Endothelial cell (in vitro differentiated cells): ENCODE results near the gene GALNT3. TPM values are rescaled to one million over a fixed set of nuclear protein-coding genes. Genes with fewer than 3 reads are reported as not detected.

Source experiments
- DNase-seq: peaks from one replicate; pipeline ENCODE4 v3.0.0; 2021; ENCODE audit warnings: low spot score
- H3K27ac Mint-ChIP-seq: one replicate; pipeline ENCODE4 v1.8.0; 2021; ENCODE audit warnings: mixed read lengths, inconsistent platforms; ENCODE audit not compliant: unreplicated experiment
- H3K27me3 Mint-ChIP-seq: one replicate; pipeline ENCODE4 v1.8.0; 2021; ENCODE audit warnings: mild to moderate bottlenecking, moderate library complexity, mixed read lengths, inconsistent platforms; ENCODE audit not compliant: unreplicated experiment
- H3K36me3 Mint-ChIP-seq: one replicate; pipeline ENCODE4 v1.8.0; 2021; ENCODE audit warnings: mild to moderate bottlenecking, low read depth, mixed read lengths, inconsistent platforms; ENCODE audit not compliant: unreplicated experiment
- H3K4me1 Mint-ChIP-seq: one replicate; pipeline ENCODE4 v1.8.0; 2021; ENCODE audit warnings: mild to moderate bottlenecking, mixed read lengths, inconsistent platforms; ENCODE audit not compliant: unreplicated experiment
- H3K4me3 Mint-ChIP-seq: one replicate; pipeline ENCODE4 v1.8.0; 2021; ENCODE audit warnings: mild to moderate bottlenecking, mixed read lengths, inconsistent platforms; ENCODE audit not compliant: unreplicated experiment
- H3K9me3 Mint-ChIP-seq: one replicate; pipeline ENCODE4 v1.8.0; 2021; ENCODE audit warnings: mixed read lengths, inconsistent platforms; ENCODE audit not compliant: unreplicated experiment
- CTCF ChIP-seq: fragments of 200-600 bp; sonication (generic); IDR thresholded peaks from one replicate; pipeline ENCODE4 v1.5.0; 2021; ENCODE audit warnings: antibody characterized with exemption; ENCODE audit not compliant: unreplicated experiment
- total RNA-seq: library from RNA; stranded (reverse); fragmentation: NEBNext Ultra II Directional; extraction: Animal tissue kit (Norgen Biotek cat#: 25700); gene quantifications from one replicate; pipeline ENCODE4 v1.2.1, GENCODE V29; 2021; ENCODE audit not compliant: unreplicated experiment

GALNT3 gene
- total RNA-seq, 1 donor from 2014 or later = 3.6 TPM

GRCh38 chr2:165791421-165792103 lies 2.5 kb downstream of the GALNT3 start:
- Mint-ChIP-seq H3K27ac (no peak overlapping the region), H3K9me3 (no peaks in the 10 kb centered on the region), H3K4me3 (no peak overlapping the region), H3K27me3 (peaks cover 3% of the 10 kb centered on the region), H3K4me1 (peaks cover 5% of the 10 kb centered on the region), H3K36me3 (no peaks in the 10 kb centered on the region)
- no peak for DNase-seq
- TF ChIP-seq CTCF = no peak

- Mint-ChIP-seq H3K9me3 (no peaks in the 10 kb centered on the region), H3K4me3 (no peak overlapping the region), H3K27ac (no peak overlapping the region), H3K36me3 (no peaks in the 10 kb centered on the region), H3K27me3 (peaks cover 3% of the 10 kb centered on the region), H3K4me1 (peaks cover 5% of the 10 kb centered on the region)
- TF ChIP-seq CTCF = no peak
- DNase-seq = no peak
Observed at GRCh38 chr2:165790466-165790865, 3.6 kb downstream of the GALNT3 start.

GRCh38 chr2:165787334-165787733 lies 6.7 kb downstream of the GALNT3 start:
- no peak overlapping the region for H3K4me3 Mint-ChIP-seq
- no peaks in the 10 kb centered on the region for H3K4me1 Mint-ChIP-seq
- H3K27ac Mint-ChIP-seq = no peak overlapping the region
- H3K27me3 Mint-ChIP-seq = peaks cover 1% of the 10 kb centered on the region
- no peaks in the 10 kb centered on the region for H3K36me3 Mint-ChIP-seq
- no peak for TF ChIP-seq CTCF
- H3K9me3 Mint-ChIP-seq = no peaks in the 10 kb centered on the region
- DNase-seq = no peak

GRCh38 chr2:165779706-165780105 lies 14.3 kb downstream of the GALNT3 start:
- peaks cover 6% of the 10 kb centered on the region for H3K4me1 Mint-ChIP-seq
- no peak overlapping the region for H3K27ac Mint-ChIP-seq
- no peak overlapping the region for H3K4me3 Mint-ChIP-seq
- DNase-seq = no peak
- H3K27me3 Mint-ChIP-seq = peaks cover 1% of the 10 kb centered on the region
- no peaks in the 10 kb centered on the region for H3K9me3 Mint-ChIP-seq
- TF ChIP-seq CTCF = no peak
- H3K36me3 Mint-ChIP-seq = peaks cover 7% of the 10 kb centered on the region

- DNase-seq = peak; percentile 20
- no peak overlapping the region for H3K27ac Mint-ChIP-seq
- H3K9me3 Mint-ChIP-seq = no peaks in the 10 kb centered on the region
- H3K4me3 Mint-ChIP-seq = no peak overlapping the region
- no peak for TF ChIP-seq CTCF
- H3K36me3 Mint-ChIP-seq = peaks cover 7% of the 10 kb centered on the region
- H3K4me1 Mint-ChIP-seq = peaks cover 6% of the 10 kb centered on the region
- H3K27me3 Mint-ChIP-seq = no peaks in the 10 kb centered on the region
Observed at GRCh38 chr2:165778653-165779451, 15.2 kb downstream of the GALNT3 start.
